Cardiac ventricle fibroblast (primary cell): Measurements from ENCODE around the gene ACTL9. TPM values are rescaled to one million over a fixed set of nuclear protein-coding genes. Genes with fewer than 3 reads are reported as not detected.

Source experiments
- total RNA-seq: library from RNA; depleted of rRNA; stranded (reverse); fragments of >200 nt; gene quantifications from 2 replicates; pipeline ENCODE4 v1.2.3, GENCODE V29; 2015

The ACTL9 gene
- not detected in 2 replicates for total RNA-seq

GRCh38 chr19:8698433-8699063 lies at the start of gene ACTL9:
Gene ACTL9 (minus strand): TSS chr19:8698795. CDS start chr19:8698701, 94 bp downstream.

DNA sequence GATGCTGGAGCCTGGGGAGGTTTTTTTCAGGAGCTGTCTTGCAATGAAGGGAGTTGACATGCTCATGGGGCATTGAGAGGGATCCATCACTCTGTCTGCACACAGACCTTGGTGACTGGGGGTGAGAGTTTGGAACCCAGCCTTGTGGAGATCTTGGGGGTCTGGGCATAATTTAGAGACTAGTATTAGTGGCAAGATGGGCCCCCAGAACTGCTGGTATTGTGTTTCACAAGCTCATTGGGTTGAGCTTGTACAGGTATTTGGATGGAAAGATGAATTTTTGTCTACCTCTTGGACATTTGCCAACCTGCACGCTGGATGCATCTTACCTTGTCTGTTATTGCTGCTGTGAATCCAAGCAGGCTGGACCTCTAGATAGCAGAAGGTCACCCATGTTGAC lies 22.7 kb upstream of the ACTL9 start, which contains the start of gene OR2Z1:
TSS of gene OR2Z1 (plus strand) at position 301 of the 400 bp plus-strand sequence. CDS start 9,395 bp downstream, outside the sequence.

Other genes with a start within 250 kb of the ACTL9 start
- gene PRAM1, start 196.2 kb downstream of the ACTL9 start, total RNA-seq: not detected in 2 replicates
- 17.0 and 22.7 TPM in 2 replicates for gene ZNF414, start 184.6 kb downstream of the ACTL9 start, total RNA-seq
- 0.29 and 0.31 TPM in 2 replicates for gene MYO1F, start 121.4 kb downstream of the ACTL9 start, total RNA-seq
- 5.7 and 7.9 TPM in 2 replicates for gene ADAMTS10, start 88.1 kb downstream of the ACTL9 start, total RNA-seq
- not detected in 2 replicates for gene NFILZ, start 68.2 kb downstream of the ACTL9 start, total RNA-seq
- gene OR2Z1, start 22.8 kb upstream of the ACTL9 start, total RNA-seq: not detected in 2 replicates
- gene ZNF558, start 133.5 kb upstream of the ACTL9 start, total RNA-seq: 23.1 and 25.1 TPM in 2 replicates
- not detected in 2 replicates for gene MBD3L1, start 133.6 kb upstream of the ACTL9 start, total RNA-seq